Testis (tissue), 2 donors: ENCODE results near the gene TNFRSF6B.

ENCODE experiments used
- CTCF ChIP-seq, 3 experiments: fragments of 450-650 bp in 2 of 3; fragments of 200-600 bp in 1 of 3; sonication (generic) in 1 of 3; IDR thresholded peaks; one replicate each; pipeline ENCODE4 v1.5.1; 2016 to 2019; ENCODE audit warnings: antibody characterized with exemption in 3 of 3, mild to moderate bottlenecking in 2 of 3, moderate library complexity in 1 of 3
- POLR2A ChIP-seq: fragments of 450-650 bp; IDR thresholded peaks from one replicate; pipeline ENCODE4 v1.6.1; 2017; ENCODE audit warnings: antibody characterized with exemption, mild to moderate bottlenecking, moderate library complexity

- TF ChIP-seq CTCF (IDR thresholded peaks at IDR 0.05) (no peak), POLR2A (no peak)
Measured at GRCh38 chr20:63686094-63686491, 10.4 kb upstream of the TNFRSF6B start.
